Stimulated activated CD4-positive, alpha-beta T cell treated with anti-CD3 and anti-CD28 coated beads, Interleukin-1b, Interleukin-23, amount 100 ng/mL, for 4 hours (primary cell): ENCODE data around the gene MSANTD7.

ENCODE experiments used
- DNase-seq, 2 donors: peaks; one replicate each; pipeline ENCODE4 v3.0.0-alpha.2; 2020; ENCODE audit warnings: low read depth in 2 of 2

Gene MSANTD7

DNA sequence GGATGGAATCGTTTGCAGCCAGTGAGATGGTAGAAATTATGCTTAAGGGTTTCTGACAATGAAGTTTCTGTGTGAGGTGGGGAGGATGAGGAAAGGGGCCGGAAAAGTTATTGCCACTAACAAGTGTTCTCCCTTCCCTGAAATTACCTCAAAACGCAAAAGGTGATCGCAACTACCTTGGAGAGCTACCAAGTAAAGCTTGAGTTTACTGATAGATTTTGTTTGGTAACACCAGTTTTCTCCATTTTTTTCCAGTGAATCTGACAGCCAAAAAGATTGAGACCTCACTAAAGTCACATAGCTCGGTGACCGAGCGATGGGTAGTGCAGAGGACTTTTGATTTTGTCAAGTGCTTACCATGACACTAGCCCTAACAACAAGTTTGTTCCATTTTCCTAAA, 42.1 kb downstream of the MSANTD7 start:
- DNase-seq = no peak

GRCh38 chr10:14884082-14884481, 46.0 kb downstream of the MSANTD7 start:
- no peak for DNase-seq
